Measurements from ENCODE around the gene IL17B. TPM values are rescaled to one million over a fixed set of nuclear protein-coding genes. Genes with fewer than 3 reads are reported as not detected.

The IL17B gene
- total and polyA plus RNA-seq, 9 of the 15 experiments (the other 6 are each of a cell fraction or from before 2014, with no cell fraction given): 0.28 to 2.6 (median 0.53) TPM; not detected in 2

DNA sequence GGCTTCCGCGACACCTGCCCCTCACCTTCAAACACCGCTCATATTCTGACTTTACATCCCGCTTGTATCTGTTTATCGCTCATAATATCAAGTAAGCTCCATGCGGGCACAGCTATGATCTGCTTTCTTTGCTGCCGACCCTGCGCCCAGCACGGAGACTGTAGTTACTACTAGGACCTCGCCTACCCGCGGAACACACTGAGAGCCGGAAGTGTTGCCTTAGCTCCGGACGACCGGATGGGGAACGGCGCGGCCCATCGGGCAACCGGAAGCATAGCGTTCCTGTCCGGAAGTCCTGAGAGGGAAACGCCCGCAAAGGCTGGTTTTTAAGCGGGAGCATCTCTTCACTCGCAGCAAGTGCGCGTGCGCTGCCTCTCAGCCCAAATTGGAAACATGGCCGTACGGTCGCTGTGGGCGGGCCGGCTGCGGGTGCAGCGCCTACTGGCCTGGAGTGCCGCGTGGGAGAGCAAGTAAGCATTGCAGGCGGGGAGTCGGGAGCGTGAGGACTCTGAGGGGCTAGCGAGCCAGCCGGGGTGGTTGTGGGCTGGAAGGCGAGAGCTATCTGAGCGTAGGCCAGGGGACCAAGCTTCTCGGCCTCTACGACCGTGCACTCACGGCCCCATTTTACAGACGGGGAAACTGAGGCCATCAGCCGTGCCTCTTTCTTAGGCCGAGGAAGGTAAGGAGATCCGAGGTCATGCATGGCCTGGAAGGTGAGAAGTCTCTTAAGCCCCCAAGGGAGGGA, 33.8 kb downstream of the IL17B start, which contains the start of gene GRPEL2 (continued):
- TF ChIP-seq, protein P1, sequence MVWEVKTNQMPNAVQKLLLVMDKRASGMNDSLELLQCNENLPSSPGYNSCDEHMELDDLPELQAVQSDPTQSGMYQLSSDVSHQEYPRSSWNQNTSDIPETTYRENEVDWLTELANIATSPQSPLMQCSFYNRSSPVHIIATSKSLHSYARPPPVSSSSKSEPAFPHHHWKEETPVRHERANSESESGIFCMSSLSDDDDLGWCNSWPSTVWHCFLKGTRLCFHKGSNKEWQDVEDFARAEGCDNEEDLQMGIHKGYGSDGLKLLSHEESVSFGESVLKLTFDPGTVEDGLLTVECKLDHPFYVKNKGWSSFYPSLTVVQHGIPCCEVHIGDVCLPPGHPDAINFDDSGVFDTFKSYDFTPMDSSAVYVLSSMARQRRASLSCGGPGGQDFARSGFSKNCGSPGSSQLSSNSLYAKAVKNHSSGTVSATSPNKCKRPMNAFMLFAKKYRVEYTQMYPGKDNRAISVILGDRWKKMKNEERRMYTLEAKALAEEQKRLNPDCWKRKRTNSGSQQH (CRISPR knock-in tag; IDR thresholded peaks at IDR 0.05): peak; percentile 60; the same call in 1 of the 2 replicates
- TF ChIP-seq MAZ (CRISPR knock-in tag; conservative IDR thresholded peaks at IDR 0.05 in 1 of 2, IDR thresholded peaks at IDR 0.05 in 1 of 2): peak in 1 of 2 experiments; percentile 76; a peak in 3 of 4 replicates
- peak; percentile 75; the same call in 1 of the 2 replicates for TF ChIP-seq GTF2F1 (IDR thresholded peaks at IDR 0.05; ENCODE audit: low read depth, low read length)
- TF ChIP-seq RFX1 (IDR thresholded peaks at IDR 0.05): peak; percentile 77
- TF ChIP-seq, protein P2, sequence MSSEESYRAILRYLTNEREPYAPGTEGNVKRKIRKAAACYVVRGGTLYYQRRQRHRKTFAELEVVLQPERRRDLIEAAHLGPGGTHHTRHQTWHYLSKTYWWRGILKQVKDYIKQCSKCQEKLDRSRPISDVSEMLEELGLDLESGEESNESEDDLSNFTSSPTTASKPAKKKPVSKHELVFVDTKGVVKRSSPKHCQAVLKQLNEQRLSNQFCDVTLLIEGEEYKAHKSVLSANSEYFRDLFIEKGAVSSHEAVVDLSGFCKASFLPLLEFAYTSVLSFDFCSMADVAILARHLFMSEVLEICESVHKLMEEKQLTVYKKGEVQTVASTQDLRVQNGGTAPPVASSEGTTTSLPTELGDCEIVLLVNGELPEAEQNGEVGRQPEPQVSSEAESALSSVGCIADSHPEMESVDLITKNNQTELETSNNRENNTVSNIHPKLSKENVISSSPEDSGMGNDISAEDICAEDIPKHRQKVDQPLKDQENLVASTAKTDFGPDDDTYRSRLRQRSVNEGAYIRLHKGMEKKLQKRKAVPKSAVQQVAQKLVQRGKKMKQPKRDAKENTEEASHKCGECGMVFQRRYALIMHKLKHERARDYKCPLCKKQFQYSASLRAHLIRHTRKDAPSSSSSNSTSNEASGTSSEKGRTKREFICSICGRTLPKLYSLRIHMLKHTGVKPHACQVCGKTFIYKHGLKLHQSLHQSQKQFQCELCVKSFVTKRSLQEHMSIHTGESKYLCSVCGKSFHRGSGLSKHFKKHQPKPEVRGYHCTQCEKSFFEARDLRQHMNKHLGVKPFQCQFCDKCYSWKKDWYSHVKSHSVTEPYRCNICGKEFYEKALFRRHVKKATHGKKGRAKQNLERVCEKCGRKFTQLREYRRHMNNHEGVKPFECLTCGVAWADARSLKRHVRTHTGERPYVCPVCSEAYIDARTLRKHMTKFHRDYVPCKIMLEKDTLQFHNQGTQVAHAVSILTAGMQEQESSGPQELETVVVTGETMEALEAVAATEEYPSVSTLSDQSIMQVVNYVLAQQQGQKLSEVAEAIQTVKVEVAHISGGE (CRISPR knock-in tag; IDR thresholded peaks at IDR 0.05): peak; percentile 92 to 99 (median 98)
- TF ChIP-seq, protein P3, sequence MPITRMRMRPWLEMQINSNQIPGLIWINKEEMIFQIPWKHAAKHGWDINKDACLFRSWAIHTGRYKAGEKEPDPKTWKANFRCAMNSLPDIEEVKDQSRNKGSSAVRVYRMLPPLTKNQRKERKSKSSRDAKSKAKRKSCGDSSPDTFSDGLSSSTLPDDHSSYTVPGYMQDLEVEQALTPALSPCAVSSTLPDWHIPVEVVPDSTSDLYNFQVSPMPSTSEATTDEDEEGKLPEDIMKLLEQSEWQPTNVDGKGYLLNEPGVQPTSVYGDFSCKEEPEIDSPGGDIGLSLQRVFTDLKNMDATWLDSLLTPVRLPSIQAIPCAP (CRISPR knock-in tag; IDR thresholded peaks at IDR 0.05; ENCODE audit: borderline replicate concordance): peak; percentile 34; the same call in 1 of the 2 replicates
- TF ChIP-seq ZNF507 (tag; conservative IDR thresholded peaks at IDR 0.05): no peak
- TF ChIP-seq, protein P4, sequence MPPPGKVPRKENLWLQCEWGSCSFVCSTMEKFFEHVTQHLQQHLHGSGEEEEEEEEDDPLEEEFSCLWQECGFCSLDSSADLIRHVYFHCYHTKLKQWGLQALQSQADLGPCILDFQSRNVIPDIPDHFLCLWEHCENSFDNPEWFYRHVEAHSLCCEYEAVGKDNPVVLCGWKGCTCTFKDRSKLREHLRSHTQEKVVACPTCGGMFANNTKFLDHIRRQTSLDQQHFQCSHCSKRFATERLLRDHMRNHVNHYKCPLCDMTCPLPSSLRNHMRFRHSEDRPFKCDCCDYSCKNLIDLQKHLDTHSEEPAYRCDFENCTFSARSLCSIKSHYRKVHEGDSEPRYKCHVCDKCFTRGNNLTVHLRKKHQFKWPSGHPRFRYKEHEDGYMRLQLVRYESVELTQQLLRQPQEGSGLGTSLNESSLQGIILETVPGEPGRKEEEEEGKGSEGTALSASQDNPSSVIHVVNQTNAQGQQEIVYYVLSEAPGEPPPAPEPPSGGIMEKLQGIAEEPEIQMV (tag; conservative IDR thresholded peaks at IDR 0.05; ENCODE audit: low read depth): peak; percentile 64; the same call in 1 of the 2 replicates
- TF ChIP-seq HDAC8 (tag; IDR thresholded peaks at IDR 0.05): 0 out of 2 replicates have a peak, but pooled peaks have one; percentile 14
- TF ChIP-seq BACH1 (tag; IDR thresholded peaks at IDR 0.05): no peak
- TF ChIP-seq, protein P5, sequence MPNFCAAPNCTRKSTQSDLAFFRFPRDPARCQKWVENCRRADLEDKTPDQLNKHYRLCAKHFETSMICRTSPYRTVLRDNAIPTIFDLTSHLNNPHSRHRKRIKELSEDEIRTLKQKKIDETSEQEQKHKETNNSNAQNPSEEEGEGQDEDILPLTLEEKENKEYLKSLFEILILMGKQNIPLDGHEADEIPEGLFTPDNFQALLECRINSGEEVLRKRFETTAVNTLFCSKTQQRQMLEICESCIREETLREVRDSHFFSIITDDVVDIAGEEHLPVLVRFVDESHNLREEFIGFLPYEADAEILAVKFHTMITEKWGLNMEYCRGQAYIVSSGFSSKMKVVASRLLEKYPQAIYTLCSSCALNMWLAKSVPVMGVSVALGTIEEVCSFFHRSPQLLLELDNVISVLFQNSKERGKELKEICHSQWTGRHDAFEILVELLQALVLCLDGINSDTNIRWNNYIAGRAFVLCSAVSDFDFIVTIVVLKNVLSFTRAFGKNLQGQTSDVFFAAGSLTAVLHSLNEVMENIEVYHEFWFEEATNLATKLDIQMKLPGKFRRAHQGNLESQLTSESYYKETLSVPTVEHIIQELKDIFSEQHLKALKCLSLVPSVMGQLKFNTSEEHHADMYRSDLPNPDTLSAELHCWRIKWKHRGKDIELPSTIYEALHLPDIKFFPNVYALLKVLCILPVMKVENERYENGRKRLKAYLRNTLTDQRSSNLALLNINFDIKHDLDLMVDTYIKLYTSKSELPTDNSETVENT (CRISPR knock-in tag; IDR thresholded peaks at IDR 0.05): 0 out of 2 replicates have a peak, but pooled peaks have one; percentile 34
- TF ChIP-seq ZFX (CRISPR knock-in tag; IDR thresholded peaks at IDR 0.05): peak; percentile 94
- peak; percentile 21 for TF ChIP-seq BRD9 (IDR thresholded peaks at IDR 0.05; ENCODE audit: low read depth, partially characterized antibody)

Measured in K562 (cell line).